Osteocyte (in vitro differentiated cells): ENCODE data around the gene PRAMEF25. TPM values are rescaled to one million over a fixed set of nuclear protein-coding genes. Genes with fewer than 3 reads are reported as not detected.
"Not testable (repeated sequence)": the region's sequence is repeated elsewhere in the genome, so short reads cannot be mapped to it uniquely, and the experiment has no call there.

Source experiments
- DNase-seq: peaks from one replicate; pipeline ENCODE4 v3.0.0; 2021; ENCODE audit warnings: mixed read lengths; ENCODE audit not compliant: unreplicated experiment; ENCODE audit errors: extremely low spot score
- H3K27ac Mint-ChIP-seq: one replicate; pipeline ENCODE4 v1.8.0; 2021; ENCODE audit warnings: mild to moderate bottlenecking, mixed read lengths; ENCODE audit not compliant: unreplicated experiment
- H3K27me3 Mint-ChIP-seq: one replicate; pipeline ENCODE4 v1.8.0; 2021; ENCODE audit warnings: mixed read lengths; ENCODE audit not compliant: unreplicated experiment
- H3K36me3 Mint-ChIP-seq: one replicate; pipeline ENCODE4 v1.8.0; 2021; ENCODE audit warnings: mixed read lengths; ENCODE audit not compliant: unreplicated experiment
- H3K4me1 Mint-ChIP-seq: one replicate; pipeline ENCODE4 v1.8.0; 2021; ENCODE audit warnings: mixed read lengths; ENCODE audit not compliant: unreplicated experiment
- H3K4me3 Mint-ChIP-seq: one replicate; pipeline ENCODE4 v1.8.0; 2021; ENCODE audit warnings: mild to moderate bottlenecking, moderate library complexity, mixed read lengths; ENCODE audit not compliant: unreplicated experiment
- H3K9me3 Mint-ChIP-seq: one replicate; pipeline ENCODE4 v1.8.0; 2021; ENCODE audit warnings: mixed read lengths; ENCODE audit not compliant: unreplicated experiment
- long read RNA-seq: library from polyadenylated mRNA; unstranded; transcript quantifications from one replicate; pipeline ENCODE4 v2.0.0, GENCODE V29; 2021
- total RNA-seq: library from RNA; stranded (reverse); gene quantifications from 2 replicates; pipeline ENCODE4 v1.2.1, GENCODE V29; 2021

PRAMEF25 gene
- not detected in 2 replicates for total RNA-seq
- long read RNA-seq: 0 reads

DNA sequence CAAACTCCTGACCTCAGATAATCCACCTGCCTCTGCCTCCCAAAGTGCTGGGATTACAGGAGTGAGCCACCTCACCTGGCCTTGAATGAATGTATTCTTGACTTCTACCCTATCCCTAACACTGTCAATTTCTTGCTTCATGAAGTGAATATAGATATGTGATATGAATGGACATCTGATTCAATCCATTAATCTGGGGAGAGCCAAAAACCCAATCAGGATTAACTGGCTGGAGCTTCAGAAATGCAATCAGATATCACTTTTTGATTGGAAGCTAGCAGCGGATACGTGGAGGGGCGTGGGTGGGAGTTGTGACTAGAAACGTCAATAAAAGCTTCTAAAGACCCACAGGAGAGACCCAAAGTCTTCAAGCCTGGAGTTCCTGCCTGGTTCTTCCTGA lies at the start of gene PRAMEF25:
TSS of gene PRAMEF25 (plus strand) at position 301 of the 400 bp plus-strand sequence. CDS start 2,920 bp downstream, outside the sequence.
- not testable (repeated sequence) for H3K4me3 Mint-ChIP-seq, DNase-seq, H3K9me3 Mint-ChIP-seq, H3K27me3 Mint-ChIP-seq, H3K36me3 Mint-ChIP-seq, H3K4me1 Mint-ChIP-seq, H3K27ac Mint-ChIP-seq

- H3K27me3 Mint-ChIP-seq, H3K27ac Mint-ChIP-seq, H3K9me3 Mint-ChIP-seq, H3K4me1 Mint-ChIP-seq, DNase-seq, H3K4me3 Mint-ChIP-seq, H3K36me3 Mint-ChIP-seq: not testable (repeated sequence)
Observed at GRCh38 chr1:13056475-13056874, 14.1 kb upstream of the PRAMEF25 start, which contains the start of gene PRAMEF27. Gene PRAMEF27 (minus strand): TSS chr1:13056575. CDS start chr1:13053659, 2,916 bp downstream.

- not testable (repeated sequence) for H3K27ac Mint-ChIP-seq
Observed at GRCh38 chr1:13116754-13117153, 46.2 kb downstream of the PRAMEF25 start, which contains the start of gene HNRNPCL2. Gene HNRNPCL2 (minus strand): TSS chr1:13116854. CDS start chr1:13116400, 454 bp downstream.

More at GRCh38 chr1:13116754-13117153, 46.2 kb downstream of the PRAMEF25 start, which contains the start of gene HNRNPCL2:
- H3K27me3 Mint-ChIP-seq, DNase-seq, H3K4me3 Mint-ChIP-seq, H3K36me3 Mint-ChIP-seq, H3K4me1 Mint-ChIP-seq: not testable (repeated sequence)
- H3K9me3 Mint-ChIP-seq: peaks cover 36% of the 10 kb centered on the region

Other genes starting within 250 kb of the PRAMEF25 start
- gene PRAMEF11, start 239.4 kb upstream of the PRAMEF25 start, total RNA-seq: not detected in 2 replicates
- not detected in 2 replicates for gene HNRNPCL1, start 222.1 kb upstream of the PRAMEF25 start, total RNA-seq
- gene PRAMEF2, start 213.7 kb upstream of the PRAMEF25 start, total RNA-seq: not detected in 2 replicates
- not detected in 2 replicates for gene PRAMEF4, start 184.6 kb upstream of the PRAMEF25 start, total RNA-seq
- not detected in 2 replicates for gene PRAMEF10, start 172.5 kb upstream of the PRAMEF25 start, total RNA-seq
- not detected in 2 replicates for gene PRAMEF7, start 154.2 kb upstream of the PRAMEF25 start, total RNA-seq
- gene PRAMEF6, start 123.2 kb upstream of the PRAMEF25 start, total RNA-seq: not detected in 2 replicates
- not detected in 2 replicates for gene PRAMEF27, start 14.2 kb upstream of the PRAMEF25 start, total RNA-seq
- not detected in 2 replicates for gene HNRNPCL3, start 10.0 kb upstream of the PRAMEF25 start, total RNA-seq
- not detected in 2 replicates for gene HNRNPCL2, start 46.1 kb downstream of the PRAMEF25 start, total RNA-seq
- not detected in 2 replicates for gene PRAMEF26, start 85.2 kb downstream of the PRAMEF25 start, total RNA-seq
- gene HNRNPCL4, start 94.9 kb downstream of the PRAMEF25 start, total RNA-seq: not detected in 2 replicates
- gene PRAMEF9, start 101.1 kb downstream of the PRAMEF25 start, total RNA-seq: not detected in 2 replicates
- not detected in 2 replicates for gene PRAMEF13, start 130.6 kb downstream of the PRAMEF25 start, total RNA-seq
- not detected in 2 replicates for gene PRAMEF18, start 155.4 kb downstream of the PRAMEF25 start, total RNA-seq
- not detected in 2 replicates for gene PRAMEF5, start 183.4 kb downstream of the PRAMEF25 start, total RNA-seq
- not detected in 2 replicates for gene PRAMEF8, start 214.4 kb downstream of the PRAMEF25 start, total RNA-seq
- gene PRAMEF33, start 232.8 kb downstream of the PRAMEF25 start, total RNA-seq: not detected in 2 replicates
- gene PRAMEF15, start 244.8 kb downstream of the PRAMEF25 start, total RNA-seq: not detected in 2 replicates